Medulla oblongata (tissue), 1 donor: ENCODE results near the gene EXOC1.
"Not testable (repeated sequence)": the region's sequence is repeated elsewhere in the genome, so short reads cannot be mapped to it uniquely, and the experiment has no call there.

Experiments used
- DNase-seq: peaks from one replicate; pipeline ENCODE4 v3.0.0-alpha.2; 2015; ENCODE audit errors: extremely low spot score

The EXOC1 gene

GRCh38 chr4:55853484-55854046 lies at the start of gene EXOC1:
Gene EXOC1, plus strand, starts transcription at chr4:55853648. Its CDS starts 4,676 bp downstream, at chr4:55858324.
- peak; percentile 98 for DNase-seq

DNA sequence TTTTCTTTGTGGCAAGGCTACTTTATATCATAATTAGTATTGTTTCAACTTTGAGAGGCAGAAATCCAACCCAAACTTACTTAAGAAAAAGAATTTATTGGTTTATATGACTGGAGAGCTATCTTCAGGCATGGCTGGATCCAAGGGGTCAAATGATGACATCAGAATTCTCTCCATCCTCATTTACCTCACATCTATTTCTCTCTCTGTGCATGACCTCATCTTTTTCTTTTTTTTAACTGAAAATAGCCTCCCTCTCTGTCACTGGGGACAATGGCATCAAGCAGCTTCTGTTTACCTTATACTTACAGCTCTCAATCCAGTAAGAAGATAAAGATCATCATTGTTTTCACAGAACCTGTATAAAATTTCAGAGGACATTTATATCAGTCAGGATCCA lies 45.9 kb upstream of the EXOC1 start:
- no peak for DNase-seq

DNA sequence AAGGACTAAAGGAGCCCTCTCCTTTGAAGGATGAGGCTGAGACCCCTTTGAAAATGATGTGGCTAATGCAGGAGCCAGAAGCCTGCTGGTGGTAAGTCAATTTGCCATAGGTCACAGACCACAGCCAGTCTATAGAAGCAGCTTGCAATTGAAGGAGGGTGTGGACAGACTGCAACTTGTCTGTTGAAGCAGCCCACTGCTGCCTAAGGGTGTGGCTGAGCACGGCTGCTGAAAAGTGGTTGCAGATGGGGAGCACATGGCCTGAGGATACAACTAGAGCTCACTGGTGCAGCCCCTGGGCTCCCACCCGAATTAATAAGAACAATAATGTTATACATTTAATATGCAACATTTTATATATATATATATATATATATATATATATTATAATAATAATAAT lies 45.3 kb upstream of the EXOC1 start:
- no peak for DNase-seq

GRCh38 chr4:55808632-55809031 lies 44.8 kb upstream of the EXOC1 start:
- no peak for DNase-seq

GRCh38 chr4:55817691-55818090 lies 35.8 kb upstream of the EXOC1 start:
- no peak for DNase-seq

DNA sequence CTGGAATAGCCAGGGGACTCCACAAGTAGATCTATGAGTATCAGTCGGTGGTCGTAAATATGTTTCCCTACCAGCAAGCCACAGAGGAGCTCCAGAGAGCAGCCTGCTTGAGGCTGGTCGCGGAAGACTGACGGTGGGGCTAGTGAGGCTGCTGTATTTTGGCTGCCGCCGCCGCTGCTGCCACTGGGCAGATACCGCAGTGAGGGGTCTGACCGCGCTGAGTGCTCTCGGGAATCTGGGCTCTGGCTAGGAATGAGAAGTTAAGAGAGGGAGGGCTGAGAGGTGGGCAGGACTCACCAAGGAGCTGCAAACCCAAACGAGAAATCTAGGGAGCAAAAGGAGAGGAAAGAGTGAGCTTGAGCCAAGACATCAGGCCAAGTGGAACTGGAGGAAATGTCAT lies 33.8 kb upstream of the EXOC1 start, which contains the start of gene EXOC1L:
EXOC1L (plus strand) TSS at position 157 of the 400 bp plus-strand sequence; CDS start at position 394, 237 bp downstream.
- no peak for DNase-seq

GRCh38 chr4:55820279-55820678 lies 33.2 kb upstream of the EXOC1 start:
- no peak for DNase-seq

DNA sequence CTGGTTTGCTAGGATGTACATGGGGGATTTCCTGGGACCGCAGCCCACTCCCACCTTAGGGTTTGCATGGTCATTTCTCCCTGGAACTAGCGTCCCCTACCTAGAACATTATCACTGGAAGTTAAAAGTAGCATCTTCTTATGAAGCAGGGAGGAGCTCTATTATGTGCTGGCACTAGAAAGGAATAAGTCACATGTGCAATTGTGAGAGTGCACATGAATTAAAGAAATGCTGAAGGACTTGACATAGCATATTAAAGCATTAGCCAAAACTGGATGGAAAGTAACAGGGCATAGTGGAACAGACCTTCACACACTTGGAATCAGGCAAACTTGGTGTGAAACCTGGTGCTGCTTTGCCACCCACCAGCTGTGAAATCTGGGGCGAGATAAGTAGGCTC lies 31.1 kb upstream of the EXOC1 start:
- no peak for DNase-seq

- DNase-seq, result no peak
Measured at GRCh38 chr4:55824865-55825264, 28.6 kb upstream of the EXOC1 start.

GRCh38 chr4:55826986-55827385 lies 26.5 kb upstream of the EXOC1 start:
- no peak for DNase-seq

DNA sequence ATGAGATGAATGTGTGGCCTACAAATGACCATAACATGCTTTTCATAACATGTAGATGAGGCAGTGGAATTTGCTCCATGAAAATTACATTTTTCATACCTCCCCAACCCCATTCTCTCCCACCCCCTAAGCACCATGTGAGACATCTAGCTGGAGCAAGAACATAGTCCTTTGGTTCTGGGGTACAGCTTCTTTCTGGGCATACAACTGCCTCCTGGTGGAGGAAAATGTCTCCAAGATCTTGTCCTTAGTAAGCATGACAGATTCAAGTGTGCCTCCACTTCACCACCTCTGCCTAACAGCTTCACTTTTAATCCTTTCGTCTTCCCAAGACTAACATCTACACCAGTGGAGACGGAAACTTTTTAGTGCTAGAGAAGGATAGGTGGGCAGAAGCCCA lies 25.9 kb upstream of the EXOC1 start:
- no peak for DNase-seq

- DNase-seq, result no peak
Measured at GRCh38 chr4:55830048-55830447, 23.4 kb upstream of the EXOC1 start.

GRCh38 chr4:55830716-55831115 lies 22.7 kb upstream of the EXOC1 start:
- DNase-seq, result no peak

GRCh38 chr4:55834086-55834795 lies 19.2 kb upstream of the EXOC1 start:
- DNase-seq, result no peak

- DNase-seq, result no peak
Measured at GRCh38 chr4:55837903-55838302, 15.5 kb upstream of the EXOC1 start.

- no peak for DNase-seq
Measured at GRCh38 chr4:55838356-55838755, 15.1 kb upstream of the EXOC1 start.

DNA sequence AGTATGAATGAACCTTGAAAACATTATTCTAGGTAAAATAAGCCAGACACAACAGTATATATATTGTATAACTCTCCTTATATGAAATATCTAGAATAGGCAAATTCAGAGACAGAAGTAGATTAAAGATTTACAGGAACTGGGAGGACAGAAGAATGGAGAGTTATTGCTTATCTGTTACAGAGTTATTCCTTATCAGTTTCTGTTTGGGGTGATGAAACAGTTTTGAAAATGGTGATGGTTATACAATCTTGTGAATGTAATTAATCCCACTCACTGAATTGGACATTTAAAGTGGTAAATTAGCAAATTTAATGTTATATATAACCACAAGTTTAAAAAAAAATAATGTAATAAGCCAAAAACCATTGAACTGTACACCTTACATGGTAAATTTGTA lies 14.5 kb upstream of the EXOC1 start:
- DNase-seq, result no peak

DNA sequence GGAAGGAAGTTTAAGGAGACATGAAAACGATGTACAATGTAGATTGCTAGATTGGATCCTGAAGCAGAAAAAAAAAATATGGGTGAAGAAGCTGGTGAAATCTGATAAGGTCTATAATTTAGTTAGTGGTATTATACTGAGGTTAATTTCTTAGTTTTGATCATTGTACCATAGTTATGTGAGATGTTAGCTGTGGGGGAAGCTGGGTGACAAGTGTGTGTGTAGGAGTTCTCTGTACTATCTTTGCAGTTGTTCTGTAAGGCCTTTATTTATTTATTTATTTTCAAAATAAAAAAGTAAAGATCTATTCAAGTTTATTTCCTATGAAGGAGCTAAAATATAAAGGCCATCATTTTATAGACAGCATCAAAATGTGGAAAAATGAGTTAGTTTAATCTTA lies 12.5 kb upstream of the EXOC1 start:
- DNase-seq, result no peak

DNA sequence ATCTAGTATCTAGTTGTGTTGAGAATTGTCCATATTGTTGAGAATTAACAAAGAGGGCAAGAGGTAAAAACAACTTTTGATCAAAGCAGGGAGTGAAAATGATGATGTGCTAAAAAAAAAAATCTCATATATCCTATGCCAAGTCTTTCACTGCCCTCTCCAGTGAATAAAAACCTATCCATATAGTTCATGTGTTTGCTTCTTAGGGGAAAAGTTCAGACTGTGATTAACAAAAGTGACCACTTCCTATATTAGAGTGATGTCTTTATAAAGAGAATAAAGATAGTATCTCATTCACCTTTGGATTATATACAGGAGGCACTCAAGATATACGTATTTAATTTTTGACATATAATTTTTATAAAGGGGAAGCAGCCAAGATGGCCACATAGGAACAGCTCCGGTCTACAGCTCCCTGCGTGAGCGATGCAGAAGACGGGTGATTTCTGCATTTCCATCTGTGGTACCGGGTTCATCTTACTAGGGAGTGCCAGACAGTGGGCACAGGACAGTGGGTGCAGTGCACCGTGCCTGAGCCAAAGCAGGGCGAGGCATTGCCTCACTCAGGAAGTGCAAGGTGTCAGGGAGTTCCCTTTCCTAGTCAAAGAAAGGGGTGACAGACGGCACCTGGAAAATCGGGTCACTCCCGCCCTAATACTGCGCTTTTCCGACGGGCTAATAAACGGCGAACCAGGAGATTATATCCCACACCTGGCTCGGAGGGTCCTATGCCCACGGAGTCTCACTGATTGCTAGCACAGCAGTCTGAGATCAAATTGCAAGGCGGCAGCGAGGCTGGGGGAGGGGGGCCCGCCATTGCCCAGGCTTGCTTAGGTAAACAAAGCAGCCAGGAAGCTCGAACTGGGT lies 11.8 kb upstream of the EXOC1 start:
- DNase-seq, result not testable (repeated sequence)

GRCh38 chr4:55842312-55842711 lies 11.1 kb upstream of the EXOC1 start:
- DNase-seq, result not testable (repeated sequence)

GRCh38 chr4:55849724-55850123 lies 3.7 kb upstream of the EXOC1 start:
- DNase-seq, result no peak

GRCh38 chr4:55851885-55852284 lies 1.6 kb upstream of the EXOC1 start:
- no peak for DNase-seq

DNA sequence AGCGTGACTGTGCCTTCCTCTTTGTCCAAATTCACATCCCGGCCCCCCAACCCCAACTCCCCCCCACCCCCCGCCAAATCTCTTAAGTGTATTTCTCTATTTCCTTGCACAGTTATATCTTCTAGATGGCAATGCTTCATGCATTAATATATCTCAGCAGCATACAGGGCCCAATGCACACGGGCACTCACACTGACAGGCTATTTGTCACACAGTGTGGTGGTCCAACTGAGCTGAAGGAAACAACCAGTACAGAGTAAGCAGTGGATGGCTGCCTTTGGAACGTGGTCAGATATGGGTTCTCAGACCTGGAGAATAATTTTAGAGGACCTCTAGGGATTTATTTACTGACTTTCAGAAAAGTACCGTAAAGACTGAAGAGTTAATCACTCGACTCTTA lies 681 bp downstream of the EXOC1 start:
- no peak for DNase-seq
